Jurkat, Clone E6-1 (cell line): Measurements from ENCODE around the gene SLC39A7.

Source experiments
- DNase-seq: peaks from one replicate; pipeline ENCODE4 v3.0.0-alpha.2; 2011; ENCODE audit warnings: low read depth, low spot score
- H3K4me3 ChIP-seq: 2 replicates; pipeline ENCODE4 v1.5.1; 2011; ENCODE audit warnings: mild to moderate bottlenecking, low read length, control low read depth, moderate library complexity

Gene SLC39A7

GRCh38 chr6:33187809-33188208 is 12.9 kb upstream of the SLC39A7 start:
- DNase-seq: no peak
- H3K4me3 ChIP-seq: no peak overlapping the region

- H3K4me3 ChIP-seq: no peak overlapping the region
- DNase-seq: no peak
These were observed 11.5 kb upstream of the SLC39A7 start for GRCh38 chr6:33189164-33189563.

GRCh38 chr6:33189625-33190448 is 10.8 kb upstream of the SLC39A7 start:
- DNase-seq: no peak

GRCh38 chr6:33190504-33191107 is 10.1 kb upstream of the SLC39A7 start:
- H3K4me3 ChIP-seq: no peak overlapping the region
- DNase-seq: no peak

More at GRCh38 chr6:33189625-33190448, 10.8 kb upstream of the SLC39A7 start:
- H3K4me3 ChIP-seq: no peak overlapping the region

GRCh38 chr6:33191383-33192104 is 9.1 kb upstream of the SLC39A7 start:
- DNase-seq: no peak
- no peak overlapping the region for H3K4me3 ChIP-seq

- H3K4me3 ChIP-seq: no peak within 1 kb of the TSS
- no peak for DNase-seq
These were observed 8.5 kb upstream of the SLC39A7 start, which contains the start of gene COL11A2 for GRCh38 chr6:33192105-33192646. Gene COL11A2 (minus strand): TSS chr6:33192467. CDS start chr6:33192240, 227 bp downstream.

- DNase-seq: no peak
- H3K4me3 ChIP-seq: no peak overlapping the region
These were observed 7.7 kb upstream of the SLC39A7 start for GRCh38 chr6:33192671-33193602.

- no peak overlapping the region for H3K4me3 ChIP-seq
- DNase-seq: no peak
These were observed 7.0 kb upstream of the SLC39A7 start for GRCh38 chr6:33193619-33194018.

- no peak overlapping the region for H3K4me3 ChIP-seq
- no peak for DNase-seq
These were observed 6.2 kb upstream of the SLC39A7 start for GRCh38 chr6:33194431-33194979.

GRCh38 chr6:33195304-33196165 is 5.1 kb upstream of the SLC39A7 start:
- H3K4me3 ChIP-seq: no peak overlapping the region
- DNase-seq: no peak

- no peak for DNase-seq
- no peak overlapping the region for H3K4me3 ChIP-seq
These were observed 3.1 kb upstream of the SLC39A7 start for GRCh38 chr6:33197431-33198048.

- no peak overlapping the region for H3K4me3 ChIP-seq
These were observed 2.4 kb upstream of the SLC39A7 start for GRCh38 chr6:33198159-33198852.

GRCh38 chr6:33198853-33199436 is 1.7 kb upstream of the SLC39A7 start:
- peak overlapping the region; percentile 100 for H3K4me3 ChIP-seq
- DNase-seq: no peak

More at GRCh38 chr6:33198159-33198852, 2.4 kb upstream of the SLC39A7 start:
- no peak for DNase-seq

GRCh38 chr6:33199687-33200218 is 914 bp upstream of the SLC39A7 start:
- DNase-seq: peak; percentile 68

GRCh38 chr6:33201147-33201545 is 479 bp downstream of the SLC39A7 start:
- peak overlapping the region; percentile 100 for H3K4me3 ChIP-seq
- no peak for DNase-seq

More at GRCh38 chr6:33199687-33200218, 914 bp upstream of the SLC39A7 start:
- peak overlapping the region; percentile 100 for H3K4me3 ChIP-seq

GRCh38 chr6:33201935-33202334 is 1.3 kb downstream of the SLC39A7 start:
- peak overlapping the region; percentile 100; the same call in 1 of the 2 replicates for H3K4me3 ChIP-seq
- DNase-seq: no peak
